ENCODE measurements around the gene BCR. TPM values are rescaled to one million over a fixed set of nuclear protein-coding genes. Genes with fewer than 3 reads are reported as not detected.

BCR gene
- total and polyA plus RNA-seq, 12 donors: 18.7 to 64.3 (median 42.4) TPM

GRCh38 chr22:23199159-23199558, 18.9 kb downstream of the BCR start:
- Histone ChIP-seq H3K9me3 (replicated peaks in 1 of 3) (no peaks in the 10 kb centered on the region), H3K4me3 (no peak overlapping the region), H3K4me1 (replicated peaks in 1 of 2) (peaks cover 8 to 32% of the 10 kb centered on the region in 2 donors), H3K27ac (peak overlapping the region in 2 of 5 donors; percentile 27 to 70), H3K36me3 (replicated peaks in 1 of 2) (no peaks in the 10 kb centered on the region), H3K27me3 (no peaks in the 10 kb centered on the region)
- 60 to 75% (median 74%) methylated on average over 7 to 8 of the region's 8 CpGs for WGBS, 4 donors
- no peak for TF ChIP-seq POLR2A (IDR thresholded peaks at IDR 0.05)
- TF ChIP-seq CTCF (IDR thresholded peaks at IDR 0.05): no peak
- no peak for DNase-seq
- intact Hi-C loops (cut with DNase I): no loop called here

DNA sequence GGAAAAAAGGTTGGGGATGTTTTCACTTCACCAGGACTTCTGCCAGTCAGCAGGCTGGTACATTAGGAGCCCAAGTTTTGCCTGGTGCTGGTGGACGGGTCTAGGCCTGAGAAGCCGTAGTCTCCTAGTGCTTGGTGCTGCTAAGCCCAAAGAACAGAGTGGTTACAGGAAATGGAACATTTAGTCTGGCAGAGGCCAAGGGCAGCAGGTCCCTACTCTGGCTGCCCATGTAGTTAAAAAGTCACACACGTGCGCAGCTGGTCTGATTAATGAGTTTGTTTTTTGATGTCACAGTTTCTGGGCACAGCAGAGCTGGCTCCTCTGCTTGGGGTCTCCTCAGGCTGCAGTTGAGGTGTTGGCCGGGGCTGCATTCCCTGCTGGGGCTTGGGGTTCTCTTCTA, 20.6 kb downstream of the BCR start:
- Histone ChIP-seq H3K27me3 (no peaks in the 10 kb centered on the region), H3K36me3 (replicated peaks in 1 of 2) (no peaks in the 10 kb centered on the region), H3K4me3 (no peak overlapping the region), H3K9me3 (replicated peaks in 1 of 3) (no peaks in the 10 kb centered on the region), H3K4me1 (replicated peaks in 1 of 2) (peaks cover 8 to 50% of the 10 kb centered on the region in 2 donors), H3K27ac (peak overlapping the region in 3 of 5 donors; percentile 27 to 61 (median 38))
- whole genome bisulfite sequencing, 4 donors: 50 to 76% (median 65%) methylated on average over 4 to 5 of the region's 5 CpGs
- DNase-seq: peak in 1 of 7 donors; percentile 14
- intact Hi-C loops (cut with DNase I): no loop called here
- no peak for TF ChIP-seq POLR2A (IDR thresholded peaks at IDR 0.05)
- no peak for TF ChIP-seq CTCF (IDR thresholded peaks at IDR 0.05)

DNA sequence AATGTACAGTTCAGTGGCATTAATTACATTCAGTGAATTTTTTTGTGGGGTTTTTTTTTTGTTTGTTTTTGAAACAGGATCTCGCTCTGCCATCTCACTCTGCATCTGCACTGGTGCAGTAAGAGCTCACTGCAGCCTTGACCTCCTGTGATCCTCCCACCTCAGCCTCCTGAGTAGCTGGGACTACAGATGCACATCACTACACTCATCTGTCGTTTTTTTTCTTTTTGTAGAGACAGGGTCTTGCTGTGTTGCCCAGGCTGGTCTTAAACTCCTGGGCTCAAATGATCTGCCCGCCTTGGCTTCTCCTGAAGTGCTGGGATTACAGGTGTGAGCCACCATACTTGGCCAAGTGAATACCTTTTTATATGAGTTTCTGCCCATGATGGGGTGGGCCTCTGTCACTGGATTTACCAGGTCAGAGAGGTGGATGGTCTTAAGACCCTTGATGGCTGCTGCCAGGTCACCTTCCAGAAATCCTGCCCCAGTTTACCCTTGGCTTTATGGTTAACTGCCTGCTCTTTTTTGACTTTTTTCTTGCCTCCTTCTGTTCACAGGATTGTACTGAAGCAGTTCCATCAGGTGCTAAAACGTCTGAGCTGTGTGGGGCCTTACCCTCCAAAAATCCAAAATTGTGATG, 22.6 kb downstream of the BCR start:
- Histone ChIP-seq H3K4me3 (no peak overlapping the region), H3K9me3 (replicated peaks in 1 of 3) (no peaks in the 10 kb centered on the region), H3K4me1 (replicated peaks in 1 of 2) (peaks cover 8 to 50% of the 10 kb centered on the region in 2 donors), H3K36me3 (replicated peaks in 1 of 2) (no peaks in the 10 kb centered on the region), H3K27me3 (no peaks in the 10 kb centered on the region), H3K27ac (no peak overlapping the region)
- WGBS, 4 donors: 77 to 83% (median 82%) methylated on average over 4 of the region's 4 CpGs
- intact Hi-C loops (cut with DNase I): no loop called here
- no peak for TF ChIP-seq CTCF (IDR thresholded peaks at IDR 0.05)
- no peak for TF ChIP-seq POLR2A (IDR thresholded peaks at IDR 0.05)
- DNase-seq: no peak

- H3K27ac ChIP-seq: peak overlapping the region in 2 of 5 donors; percentile 70 to 78
- H3K4me3 ChIP-seq: no peak overlapping the region
- no peaks in the 10 kb centered on the region for H3K36me3 ChIP-seq (replicated peaks in 1 of 2)
- peaks cover 8 to 50% of the 10 kb centered on the region in 2 donors for H3K4me1 ChIP-seq (replicated peaks in 1 of 2)
- TF ChIP-seq POLR2A (IDR thresholded peaks at IDR 0.05) (no peak), CTCF (IDR thresholded peaks at IDR 0.05) (no peak)
- DNase-seq: no peak
- H3K9me3 ChIP-seq (replicated peaks in 1 of 3): no peaks in the 10 kb centered on the region
- H3K27me3 ChIP-seq: no peaks in the 10 kb centered on the region
- 71 to 87% (median 76%) methylated on average over 7 of the region's 7 CpGs for WGBS, 4 donors
- intact Hi-C loops (cut with DNase I): no loop called here
Observed at GRCh38 chr22:23203452-23204124, 23.3 kb downstream of the BCR start.
